ENCODE data around the gene ZNFX1.

The ZNFX1 gene

GRCh38 chr20:49281059-49281912 is 3.4 kb upstream of the ZNFX1 start:
- TF ChIP-seq EZH2phosphoT487 (IDR thresholded peaks at IDR 0.05; ENCODE audit: borderline replicate concordance) (no peak), CTCF (conservative IDR thresholded peaks at IDR 0.05; ENCODE audit: low read length) (no peak)
- Histone ChIP-seq H3K4me3 (ENCODE audit: low read length, poor library complexity, severe bottlenecking) (peak overlapping the region; percentile 98), H3K4me2 (ENCODE audit: low read depth, low read length, poor library complexity, severe bottlenecking) (peak overlapping the region; percentile 83), H3K9ac (ENCODE audit: low read depth, low read length, poor library complexity, severe bottlenecking) (peak overlapping the region; percentile 99), H4K20me1 (ENCODE audit: insufficient read depth, low read length, poor library complexity, severe bottlenecking) (peaks cover 87% of the 10 kb centered on the region), H3K9me3 (ENCODE audit: insufficient read depth, low read depth, low read length) (peaks cover 4% of the 10 kb centered on the region; the same call in 1 of the 2 replicates), H3K9me2 (replicated peaks; ENCODE audit: low read depth, low read length) (no peaks in the 10 kb centered on the region), H3K36me3 (ENCODE audit: insufficient read depth, low read length) (peaks cover 74% of the 10 kb centered on the region), H3K27me3 (ENCODE audit: insufficient read depth, low read length, poor library complexity, severe bottlenecking) (peaks cover 6% of the 10 kb centered on the region), H3K79me2 (ENCODE audit: insufficient read depth, low read length) (peaks cover 94% of the 10 kb centered on the region), H3K4me1 (ENCODE audit: insufficient read depth, low read length, poor library complexity, severe bottlenecking) (peaks cover 45% of the 10 kb centered on the region), H2AFZ (ENCODE audit: low read length) (no peak overlapping the region), H3F3A (ENCODE audit: low read depth) (no peaks in the 10 kb centered on the region)

GRCh38 chr20:49280463-49281058 is 2.7 kb upstream of the ZNFX1 start:
- Histone ChIP-seq H4K20me1 (ENCODE audit: insufficient read depth, low read length, poor library complexity, severe bottlenecking) (peaks cover 87% of the 10 kb centered on the region), H3K36me3 (ENCODE audit: insufficient read depth, low read length) (peaks cover 67% of the 10 kb centered on the region), H3K27me3 (ENCODE audit: insufficient read depth, low read length, poor library complexity, severe bottlenecking) (peaks cover 6% of the 10 kb centered on the region), H3K9ac (ENCODE audit: low read depth, low read length, poor library complexity, severe bottlenecking) (peak overlapping the region; percentile 99), H3K9me3 (ENCODE audit: insufficient read depth, low read depth, low read length) (peaks cover 4% of the 10 kb centered on the region; the same call in 1 of the 2 replicates), H3K79me2 (ENCODE audit: insufficient read depth, low read length) (peaks cover 94% of the 10 kb centered on the region), H3K9me2 (replicated peaks; ENCODE audit: low read depth, low read length) (no peaks in the 10 kb centered on the region), H3K4me1 (ENCODE audit: insufficient read depth, low read length, poor library complexity, severe bottlenecking) (peaks cover 52% of the 10 kb centered on the region), H3F3A (ENCODE audit: low read depth) (no peaks in the 10 kb centered on the region), H3K4me3 (ENCODE audit: low read length, poor library complexity, severe bottlenecking) (peak overlapping the region; percentile 98), H3K4me2 (ENCODE audit: low read depth, low read length, poor library complexity, severe bottlenecking) (peak overlapping the region; percentile 83), H2AFZ (ENCODE audit: low read length) (no peak overlapping the region)
- no peak for TF ChIP-seq CTCF (conservative IDR thresholded peaks at IDR 0.05; ENCODE audit: low read length)
- no peak for TF ChIP-seq EZH2phosphoT487 (IDR thresholded peaks at IDR 0.05; ENCODE audit: borderline replicate concordance)

- Histone ChIP-seq H3K9ac (ENCODE audit: low read depth, low read length, poor library complexity, severe bottlenecking) (peak overlapping the region; percentile 99), H4K20me1 (ENCODE audit: insufficient read depth, low read length, poor library complexity, severe bottlenecking) (peaks cover 80% of the 10 kb centered on the region), H3F3A (ENCODE audit: low read depth) (no peaks in the 10 kb centered on the region), H3K4me3 (ENCODE audit: low read length, poor library complexity, severe bottlenecking) (peak overlapping the region; percentile 98), H3K27me3 (ENCODE audit: insufficient read depth, low read length, poor library complexity, severe bottlenecking) (peaks cover 6% of the 10 kb centered on the region), H2AFZ (ENCODE audit: low read length) (no peak overlapping the region), H3K9me2 (replicated peaks; ENCODE audit: low read depth, low read length) (no peaks in the 10 kb centered on the region), H3K4me2 (ENCODE audit: low read depth, low read length, poor library complexity, severe bottlenecking) (peak overlapping the region; percentile 83), H3K36me3 (ENCODE audit: insufficient read depth, low read length) (peaks cover 60% of the 10 kb centered on the region), H3K79me2 (ENCODE audit: insufficient read depth, low read length) (peaks cover 93% of the 10 kb centered on the region), H3K4me1 (ENCODE audit: insufficient read depth, low read length, poor library complexity, severe bottlenecking) (peaks cover 56% of the 10 kb centered on the region), H3K9me3 (ENCODE audit: insufficient read depth, low read depth, low read length) (peaks cover 4% of the 10 kb centered on the region; the same call in 1 of the 2 replicates)
- TF ChIP-seq CTCF (conservative IDR thresholded peaks at IDR 0.05; ENCODE audit: low read length) = no peak
- TF ChIP-seq EZH2phosphoT487 (IDR thresholded peaks at IDR 0.05; ENCODE audit: borderline replicate concordance) = no peak
Observed at GRCh38 chr20:49279677-49280462, 2.0 kb upstream of the ZNFX1 start.

Data from Loucy (cell line).